ENCODE results near the gene TMEM184B. TPM values are rescaled to one million over a fixed set of nuclear protein-coding genes. Genes with fewer than 3 reads are reported as not detected.

Gene TMEM184B
- total RNA-seq, 1 donor from 2014 or later: 121 TPM

DNA sequence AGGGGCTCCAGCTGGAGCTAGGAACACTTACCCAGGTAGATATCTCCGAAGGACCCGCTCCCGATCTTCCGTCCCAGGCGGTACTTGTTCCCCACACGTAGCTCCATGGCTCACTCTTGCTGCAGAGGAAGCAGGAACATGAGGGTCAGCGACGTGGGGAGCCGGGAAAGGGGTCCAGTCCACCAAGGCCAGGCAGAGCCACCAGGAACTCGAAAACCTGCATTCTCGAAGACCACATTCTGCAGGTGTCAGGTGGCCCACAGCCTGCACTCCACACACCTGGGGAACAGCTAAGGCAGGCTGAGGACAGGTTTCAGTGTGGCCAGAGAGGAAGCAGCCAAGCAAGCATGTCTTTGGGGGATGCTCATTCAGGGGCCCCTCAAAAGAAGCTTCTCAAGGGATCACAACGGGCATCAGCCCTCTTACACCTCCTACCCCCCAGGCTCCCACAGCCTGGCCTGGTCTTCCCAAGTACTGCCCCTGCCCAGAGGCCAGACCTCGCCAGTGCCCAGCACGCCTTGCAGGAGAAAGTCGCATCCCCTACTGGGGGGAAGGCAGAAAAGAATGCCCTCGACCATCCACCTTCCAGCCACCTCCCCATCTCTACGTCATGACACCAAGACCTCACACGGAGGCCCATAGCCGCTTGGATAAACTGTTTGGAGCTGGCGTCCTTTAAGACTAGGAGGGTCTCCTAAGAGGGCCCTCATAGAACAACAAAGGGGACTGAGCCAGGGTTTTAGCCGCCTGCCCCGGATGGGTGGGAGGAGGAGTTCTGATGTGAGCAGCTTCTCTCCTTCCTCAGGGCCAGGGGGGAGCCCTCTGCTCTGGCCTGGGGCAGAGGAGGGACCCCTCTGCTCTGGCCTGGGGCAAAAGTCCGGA lies 41.5 kb upstream of the TMEM184B start:
- peak overlapping the region; percentile 97 for H3K27ac Mint-ChIP-seq (ENCODE audit: unreplicated experiment)
- DNase-seq (ENCODE audit: low spot score): no peak
- TF ChIP-seq, protein P1, sequence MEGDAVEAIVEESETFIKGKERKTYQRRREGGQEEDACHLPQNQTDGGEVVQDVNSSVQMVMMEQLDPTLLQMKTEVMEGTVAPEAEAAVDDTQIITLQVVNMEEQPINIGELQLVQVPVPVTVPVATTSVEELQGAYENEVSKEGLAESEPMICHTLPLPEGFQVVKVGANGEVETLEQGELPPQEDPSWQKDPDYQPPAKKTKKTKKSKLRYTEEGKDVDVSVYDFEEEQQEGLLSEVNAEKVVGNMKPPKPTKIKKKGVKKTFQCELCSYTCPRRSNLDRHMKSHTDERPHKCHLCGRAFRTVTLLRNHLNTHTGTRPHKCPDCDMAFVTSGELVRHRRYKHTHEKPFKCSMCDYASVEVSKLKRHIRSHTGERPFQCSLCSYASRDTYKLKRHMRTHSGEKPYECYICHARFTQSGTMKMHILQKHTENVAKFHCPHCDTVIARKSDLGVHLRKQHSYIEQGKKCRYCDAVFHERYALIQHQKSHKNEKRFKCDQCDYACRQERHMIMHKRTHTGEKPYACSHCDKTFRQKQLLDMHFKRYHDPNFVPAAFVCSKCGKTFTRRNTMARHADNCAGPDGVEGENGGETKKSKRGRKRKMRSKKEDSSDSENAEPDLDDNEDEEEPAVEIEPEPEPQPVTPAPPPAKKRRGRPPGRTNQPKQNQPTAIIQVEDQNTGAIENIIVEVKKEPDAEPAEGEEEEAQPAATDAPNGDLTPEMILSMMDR (IDR thresholded peaks at IDR 0.05): no peak
- peaks cover 82% of the 10 kb centered on the region for H3K4me1 Mint-ChIP-seq (ENCODE audit: low read depth)
- H3K27me3 Mint-ChIP-seq (ENCODE audit: low read depth): no peaks in the 10 kb centered on the region
- H3K4me3 Mint-ChIP-seq (ENCODE audit: unreplicated experiment): peak overlapping the region; percentile 94
- H3K36me3 Mint-ChIP-seq (ENCODE audit: low read depth): peaks cover 7% of the 10 kb centered on the region
- no peaks in the 10 kb centered on the region for H3K9me3 Mint-ChIP-seq (ENCODE audit: low read depth)

DNA sequence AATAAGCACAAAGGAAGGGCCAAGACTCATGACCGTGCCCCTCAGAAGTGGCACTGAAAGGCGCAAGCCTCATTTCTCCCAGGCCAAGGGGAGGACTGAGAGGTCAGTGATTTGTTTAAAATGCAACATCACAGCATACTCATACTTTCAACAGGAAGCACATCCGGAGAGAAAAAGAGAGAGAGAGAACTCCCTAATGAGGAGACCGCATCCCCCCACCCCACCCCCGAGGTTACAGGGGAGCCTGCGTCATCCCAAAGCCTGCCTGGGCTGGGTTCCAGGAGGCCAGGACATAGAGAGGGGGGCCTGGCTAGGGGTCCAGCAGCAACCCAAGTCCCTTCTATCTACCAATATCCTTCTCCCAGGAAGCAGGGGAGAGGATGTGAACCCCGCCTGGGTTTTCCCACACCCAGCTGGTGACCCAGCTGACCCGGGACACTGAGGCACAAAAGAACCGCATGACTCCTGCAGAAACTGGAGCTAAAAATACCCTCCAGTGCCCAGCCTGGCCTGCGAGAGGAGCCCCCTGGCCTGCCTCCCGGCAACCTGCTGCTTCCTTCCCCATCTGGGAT lies 40.7 kb upstream of the TMEM184B start:
- Mint-ChIP-seq H3K27ac (ENCODE audit: unreplicated experiment) (peak overlapping the region; percentile 97), H3K9me3 (ENCODE audit: low read depth) (no peaks in the 10 kb centered on the region), H3K36me3 (ENCODE audit: low read depth) (peaks cover 8% of the 10 kb centered on the region), H3K4me1 (ENCODE audit: low read depth) (peaks cover 85% of the 10 kb centered on the region), H3K4me3 (ENCODE audit: unreplicated experiment) (peak overlapping the region; percentile 94), H3K27me3 (ENCODE audit: low read depth) (no peaks in the 10 kb centered on the region)
- TF ChIP-seq, protein P1 (IDR thresholded peaks at IDR 0.05): no peak
- DNase-seq (ENCODE audit: low spot score): no peak

DNA sequence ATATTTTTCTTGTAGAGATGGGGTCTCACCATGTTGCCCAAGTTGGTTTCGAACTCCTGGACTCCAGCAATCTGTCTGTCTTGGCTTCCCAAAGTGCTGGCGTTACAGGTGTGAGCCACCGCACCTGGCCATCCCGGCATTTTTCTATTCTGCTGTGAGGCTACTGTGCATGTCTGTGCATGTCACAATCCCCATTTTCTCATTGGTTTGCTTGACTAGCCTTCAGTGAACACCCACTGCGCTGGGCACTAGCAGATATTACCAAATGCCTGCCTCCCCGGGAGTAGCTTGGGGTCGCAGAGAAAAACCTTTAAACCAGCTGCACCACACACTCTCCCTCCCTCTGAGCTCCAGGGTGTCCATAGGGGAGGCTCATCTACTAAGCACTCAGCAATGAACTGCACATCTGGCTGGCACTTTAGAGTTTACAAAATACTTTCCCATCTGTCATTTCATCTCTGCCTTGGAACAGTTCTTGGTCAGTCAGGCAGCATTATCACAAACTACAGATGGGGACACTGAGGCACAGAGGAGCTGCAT lies 39.5 kb upstream of the TMEM184B start:
- no peak for DNase-seq (ENCODE audit: low spot score)
- H3K36me3 Mint-ChIP-seq (ENCODE audit: low read depth): peaks cover 8% of the 10 kb centered on the region
- no peak overlapping the region for H3K4me3 Mint-ChIP-seq (ENCODE audit: unreplicated experiment)
- no peaks in the 10 kb centered on the region for H3K27me3 Mint-ChIP-seq (ENCODE audit: low read depth)
- TF ChIP-seq, protein P1 (IDR thresholded peaks at IDR 0.05): no peak
- peak overlapping the region; percentile 70 for H3K27ac Mint-ChIP-seq (ENCODE audit: unreplicated experiment)
- H3K9me3 Mint-ChIP-seq (ENCODE audit: low read depth): no peaks in the 10 kb centered on the region
- H3K4me1 Mint-ChIP-seq (ENCODE audit: low read depth): peaks cover 76% of the 10 kb centered on the region

DNA sequence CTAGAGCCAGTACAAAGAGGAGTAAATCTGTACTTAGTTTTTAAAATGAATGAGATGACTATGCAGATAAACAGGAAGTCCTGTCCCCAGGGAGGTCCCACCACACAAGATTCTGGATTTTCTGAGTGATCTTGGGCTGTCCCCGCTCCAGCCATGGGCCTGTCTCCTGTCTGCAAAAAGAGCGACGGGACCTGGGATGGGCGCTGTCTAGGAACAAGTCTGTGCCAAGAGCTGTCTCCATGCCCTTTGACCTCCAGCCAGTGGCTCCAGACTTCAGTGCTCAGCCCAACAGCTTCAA lies 38.5 kb upstream of the TMEM184B start:
- Mint-ChIP-seq H3K4me3 (ENCODE audit: unreplicated experiment) (no peak overlapping the region), H3K9me3 (ENCODE audit: low read depth) (no peaks in the 10 kb centered on the region), H3K4me1 (ENCODE audit: low read depth) (peaks cover 79% of the 10 kb centered on the region), H3K36me3 (ENCODE audit: low read depth) (peaks cover 8% of the 10 kb centered on the region), H3K27me3 (ENCODE audit: low read depth) (no peaks in the 10 kb centered on the region), H3K27ac (ENCODE audit: unreplicated experiment) (peak overlapping the region; percentile 70)
- no peak for DNase-seq (ENCODE audit: low spot score)
- TF ChIP-seq, protein P1 (IDR thresholded peaks at IDR 0.05): no peak

DNA sequence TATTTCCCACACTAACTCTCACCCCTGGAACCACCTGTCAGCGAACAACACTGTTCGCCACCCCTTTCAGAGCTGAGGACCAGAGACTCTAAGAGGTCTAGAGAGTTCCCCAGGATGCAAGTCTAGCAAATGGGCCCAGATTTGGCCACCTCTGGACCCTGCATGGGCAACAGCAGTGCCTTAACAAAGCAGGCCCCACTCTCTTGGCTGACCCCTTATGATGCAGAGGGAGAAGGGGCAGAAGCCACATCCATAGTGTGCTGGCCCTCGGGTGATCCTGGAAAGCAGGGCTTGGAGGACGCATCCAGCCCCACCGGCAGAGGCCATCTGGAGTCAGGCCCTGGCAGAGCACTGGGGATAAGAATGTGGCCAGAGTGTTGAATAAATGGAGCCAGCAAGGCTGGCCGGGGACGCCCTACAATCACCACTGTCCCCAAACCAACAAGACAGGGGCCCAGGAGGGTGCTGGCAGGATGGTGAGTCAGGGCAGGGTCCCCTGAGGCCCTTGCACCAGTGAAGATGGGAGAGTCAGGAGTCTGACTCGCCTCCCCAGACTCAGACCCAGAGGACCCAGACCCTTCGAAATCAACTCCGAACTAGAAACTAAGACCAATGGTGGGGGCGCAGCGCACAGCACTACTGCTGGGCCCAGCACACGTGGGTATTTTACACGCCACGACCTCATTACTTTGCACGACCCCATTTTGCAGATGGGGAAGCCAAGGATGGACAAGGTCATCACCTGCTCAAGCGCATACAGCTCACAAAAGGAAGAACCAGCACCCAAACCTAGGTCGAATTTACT lies 37.9 kb upstream of the TMEM184B start:
- Mint-ChIP-seq H3K4me1 (ENCODE audit: low read depth) (peaks cover 80% of the 10 kb centered on the region), H3K9me3 (ENCODE audit: low read depth) (no peaks in the 10 kb centered on the region), H3K27ac (ENCODE audit: unreplicated experiment) (peak overlapping the region; percentile 77), H3K4me3 (ENCODE audit: unreplicated experiment) (no peak overlapping the region), H3K36me3 (ENCODE audit: low read depth) (peaks cover 8% of the 10 kb centered on the region), H3K27me3 (ENCODE audit: low read depth) (no peaks in the 10 kb centered on the region)
- TF ChIP-seq, protein P1 (IDR thresholded peaks at IDR 0.05): no peak
- DNase-seq (ENCODE audit: low spot score): no peak

Data from chondrocyte (in vitro differentiated cells).